Left ventricle myocardium inferior (tissue), 1 donor: ENCODE results near the gene LRP3. TPM values are rescaled to one million over a fixed set of nuclear protein-coding genes. Genes with fewer than 3 reads are reported as not detected.

Experiments
- DNase-seq: peaks from one replicate; pipeline ENCODE4 v3.0.0-alpha.2; 2020
- H3K27ac ChIP-seq: fragments of 200-600 bp; replicated peaks from 2 replicates; pipeline ENCODE4 v1.8.0; 2021
- H3K27me3 ChIP-seq: fragments of 200-600 bp; 2 replicates; pipeline ENCODE4 v1.8.0; 2021; ENCODE audit warnings: low read depth
- H3K36me3 ChIP-seq: fragments of 200-600 bp; 2 replicates; pipeline ENCODE4 v1.8.0; 2021
- H3K4me1 ChIP-seq: fragments of 200-600 bp; 2 replicates; pipeline ENCODE4 v1.8.0; 2021
- H3K4me3 ChIP-seq: fragments of 200-600 bp; 2 replicates; pipeline ENCODE4 v1.8.0; 2021; ENCODE audit warnings: mild to moderate bottlenecking, moderate library complexity
- H3K9me3 ChIP-seq: fragments of 200-600 bp; replicated peaks from 2 replicates; pipeline ENCODE4 v1.8.0; 2021
- CTCF ChIP-seq: fragments of 200-600 bp; IDR thresholded peaks from 2 replicates; pipeline ENCODE4 v1.8.0; 2021; ENCODE audit warnings: antibody characterized with exemption, mild to moderate bottlenecking, borderline replicate concordance
- intact Hi-C: fragments of 100-400 bp; cut with micrococcal nuclease; formaldehyde crosslinking; loops from one replicate; pipeline ENCODE4 v1.11.0; 2022
- total RNA-seq: library from RNA; stranded (reverse); fragmentation: NEBNext Ultra II Directional; extraction: Animal tissue kit (Norgen Biotek cat#: 25700); gene quantifications from one replicate; pipeline ENCODE4 v1.2.1, GENCODE V29; 2021
- donor health status: DM: no; HTN: yes; CAD: no; lungs with severe emphysema.

LRP3 gene
- total RNA-seq, 1 donor from 2014 or later: 20.8 TPM

GRCh38 chr19:33257828-33258227, 63.7 kb downstream of the LRP3 start:
- no peaks in the 10 kb centered on the region for H3K36me3 ChIP-seq
- TF ChIP-seq CTCF: no peak
- H3K4me3 ChIP-seq: no peak overlapping the region
- DNase-seq: no peak
- H3K9me3 ChIP-seq: peaks cover 18% of the 10 kb centered on the region
- intact Hi-C loops: no loop called here
- H3K27ac ChIP-seq: no peak overlapping the region
- H3K4me1 ChIP-seq: no peaks in the 10 kb centered on the region
- peaks cover 53% of the 10 kb centered on the region for H3K27me3 ChIP-seq

Other genes starting within 250 kb of the LRP3 start
- gene CEP89, start 222.4 kb upstream of the LRP3 start, total RNA-seq: 9.1 TPM
- 0.49 TPM for gene FAAP24, start 222.1 kb upstream of the LRP3 start, total RNA-seq
- gene RHPN2, start 129.4 kb upstream of the LRP3 start, total RNA-seq: 1.0 TPM
- gene GPATCH1, start 113.1 kb upstream of the LRP3 start, total RNA-seq: 6.2 TPM
- gene WDR88, start 62.2 kb upstream of the LRP3 start, total RNA-seq: not detected
- not detected for gene SLC7A10, start 31.5 kb downstream of the LRP3 start, total RNA-seq
- gene CEBPA, start 108.2 kb downstream of the LRP3 start, total RNA-seq: 1.7 TPM
- gene CEBPG, start 179.4 kb downstream of the LRP3 start, total RNA-seq: 13.0 TPM